CD14-positive monocyte (primary cell): ENCODE data around the gene LINC00237. TPM values are rescaled to one million over a fixed set of nuclear protein-coding genes. Genes with fewer than 3 reads are reported as not detected.

Source experiments
- DNase-seq, 3 donors: peaks; one replicate each; pipeline ENCODE4 v3.0.0-alpha.2; 2011 to 2022
- H2AFZ ChIP-seq: 2 replicates; pipeline ENCODE4 v1.6.0; 2012; ENCODE audit warnings: mild to moderate bottlenecking, low read depth, low read length, inconsistent platforms; ENCODE audit not compliant: insufficient read depth, poor library complexity, severe bottlenecking
- H3K27ac ChIP-seq, 2 donors: 1 replicate in 1 of 2; 2 replicates in 1 of 2; pipeline ENCODE4 v1.5.1; 2012 to 2013; ENCODE audit warnings: low read length in 2 of 2, control low read depth in 1 of 2, inconsistent platforms in 1 of 2, low read depth in 1 of 2, mild to moderate bottlenecking in 1 of 2
- H3K27me3 ChIP-seq, 2 donors: one replicate each; pipeline versions ENCODE4 v1.6.0 to v1.6.1; 2011 to 2013; ENCODE audit warnings: low read length in 2 of 2; ENCODE audit not compliant: control insufficient read depth in 2 of 2, insufficient read depth in 2 of 2
- H3K36me3 ChIP-seq, 2 donors: replicated peaks in 1 of 2; 1 replicate in 1 of 2; 2 replicates in 1 of 2; pipeline versions ENCODE4 v1.5.1 to v1.6.1; 2012 to 2013; ENCODE audit warnings: low read length in 2 of 2, control low read depth in 1 of 2, inconsistent platforms in 1 of 2, mild to moderate bottlenecking in 1 of 2; ENCODE audit not compliant: insufficient read depth in 2 of 2, control insufficient read depth in 1 of 2
- H3K4me1 ChIP-seq, 2 donors: 1 replicate in 1 of 2; 2 replicates in 1 of 2; pipeline versions ENCODE4 v1.5.1 to v1.6.1; 2012 to 2013; ENCODE audit warnings: low read length in 2 of 2, control low read depth in 1 of 2, inconsistent platforms in 1 of 2, mild to moderate bottlenecking in 1 of 2, moderate library complexity in 1 of 2; ENCODE audit not compliant: insufficient read depth in 2 of 2, control insufficient read depth in 1 of 2
- H3K4me2 ChIP-seq: replicated peaks from 2 replicates; pipeline ENCODE3; 2012; ENCODE audit warnings: low read length, moderate library complexity, mild to moderate bottlenecking; ENCODE audit not compliant: poor library complexity, severe bottlenecking; ENCODE audit errors: extremely low read depth
- H3K4me3 ChIP-seq, 3 experiments: fragments of 200-600 bp in 1 of 3; sonication (generic) in 1 of 3; replicated peaks in 1 of 3; 1 replicate in 2 of 3; 2 replicates in 1 of 3; pipeline ENCODE4 v1.5.1; 2011 to 2013; ENCODE audit warnings: low read length in 3 of 3, mild to moderate bottlenecking in 3 of 3, control low read depth in 2 of 3, low read depth in 2 of 3, inconsistent platforms in 1 of 3, moderate library complexity in 1 of 3
- H3K79me2 ChIP-seq: 2 replicates; pipeline ENCODE4 v1.6.0; 2012; ENCODE audit warnings: mild to moderate bottlenecking, control low read depth, inconsistent platforms, low read length, moderate library complexity; ENCODE audit not compliant: insufficient read depth
- H3K9ac ChIP-seq: 2 replicates; pipeline ENCODE4 v1.6.0; 2017; ENCODE audit warnings: low read length, mild to moderate bottlenecking; ENCODE audit not compliant: insufficient read depth, poor library complexity, severe bottlenecking
- H3K9me3 ChIP-seq, 2 donors: replicated peaks in 1 of 2; 1 replicate in 1 of 2; 2 replicates in 1 of 2; pipeline versions ENCODE4 v1.5.1 to v1.6.1; 2012 to 2013; ENCODE audit warnings: low read length in 2 of 2, control low read depth in 1 of 2; ENCODE audit not compliant: control insufficient read depth in 1 of 2, insufficient read depth in 1 of 2
- H4K20me1 ChIP-seq: 2 replicates; pipeline ENCODE4 v1.6.0; 2012; ENCODE audit warnings: mild to moderate bottlenecking, low read length, control low read depth, moderate library complexity; ENCODE audit not compliant: insufficient read depth
- H3K27ac Mint-ChIP-seq, 7 donors: one replicate each; pipeline ENCODE4 v1.8.0; 2020; ENCODE audit warnings: mild to moderate bottlenecking in 7 of 7, mixed read lengths in 7 of 7, moderate library complexity in 6 of 7, inconsistent platforms in 2 of 7
- H3K27me3 Mint-ChIP-seq, 3 donors: one replicate each; pipeline ENCODE4 v1.8.0; 2021 to 2022; ENCODE audit warnings: low read depth in 3 of 3, mild to moderate bottlenecking in 3 of 3, mixed read lengths in 3 of 3, moderate library complexity in 3 of 3, inconsistent platforms in 1 of 3
- H3K36me3 Mint-ChIP-seq, 2 donors: one replicate each; pipeline ENCODE4 v1.8.0; 2020; ENCODE audit warnings: mixed read lengths in 2 of 2, inconsistent platforms in 1 of 2, mild to moderate bottlenecking in 1 of 2
- H3K4me1 Mint-ChIP-seq: one replicate; pipeline ENCODE4 v1.8.0; 2020; ENCODE audit warnings: mild to moderate bottlenecking, mixed read lengths
- H3K4me3 Mint-ChIP-seq, 2 donors: one replicate each; pipeline ENCODE4 v1.8.0; 2020; ENCODE audit warnings: mild to moderate bottlenecking in 2 of 2, mixed read lengths in 2 of 2, moderate library complexity in 1 of 2
- H3K9me3 Mint-ChIP-seq, 7 donors: one replicate each; pipeline ENCODE4 v1.8.0; 2020 to 2022; ENCODE audit warnings: mixed read lengths in 7 of 7, mild to moderate bottlenecking in 6 of 7, moderate library complexity in 6 of 7, inconsistent platforms in 2 of 7
- WGBS: methylation state at CpG from one replicate; pipeline ENCODE4 v1.1.5; 2013; ENCODE audit warnings: missing lambda C conversion rate; ENCODE audit not compliant: insufficient coverage; 5-methylcytosine and 5-hydroxymethylcytosine counted together
- intact Hi-C, 2 donors: fragments of 100-400 bp; cut with micrococcal nuclease; formaldehyde crosslinking; loops; one replicate each; pipeline versions ENCODE4 v1.15.0 to v1.15.1; 2023
- polyA plus RNA-seq, 3 donors: library from polyadenylated mRNA; depleted of rRNA in 1 of 3; unstranded in 2 of 3; stranded (reverse) in 1 of 3; fragments of 300-500 nt in 2 of 3; fragments of >200 nt in 1 of 3; fragmentation: Illumina TruSeq in 2 of 3; gene quantifications; 1 replicate in 2 of 3; 2 replicates in 1 of 3; pipeline ENCODE4 v1.2.3, GENCODE V29; 2012 to 2021
- TF ChIP-seq, protein P1 (sequence below): fragments of 200-600 bp; IDR thresholded peaks from one replicate; pipeline ENCODE4 v1.8.0; 2022; ENCODE audit warnings: antibody characterized with exemption, mild to moderate bottlenecking

Gene LINC00237
- polyA plus RNA-seq, 3 donors: 0.31 to 0.39 TPM; not detected in 1

- no peak overlapping the region for H3K27ac Mint-ChIP-seq
- no peak for DNase-seq
- TF ChIP-seq, protein P1, sequence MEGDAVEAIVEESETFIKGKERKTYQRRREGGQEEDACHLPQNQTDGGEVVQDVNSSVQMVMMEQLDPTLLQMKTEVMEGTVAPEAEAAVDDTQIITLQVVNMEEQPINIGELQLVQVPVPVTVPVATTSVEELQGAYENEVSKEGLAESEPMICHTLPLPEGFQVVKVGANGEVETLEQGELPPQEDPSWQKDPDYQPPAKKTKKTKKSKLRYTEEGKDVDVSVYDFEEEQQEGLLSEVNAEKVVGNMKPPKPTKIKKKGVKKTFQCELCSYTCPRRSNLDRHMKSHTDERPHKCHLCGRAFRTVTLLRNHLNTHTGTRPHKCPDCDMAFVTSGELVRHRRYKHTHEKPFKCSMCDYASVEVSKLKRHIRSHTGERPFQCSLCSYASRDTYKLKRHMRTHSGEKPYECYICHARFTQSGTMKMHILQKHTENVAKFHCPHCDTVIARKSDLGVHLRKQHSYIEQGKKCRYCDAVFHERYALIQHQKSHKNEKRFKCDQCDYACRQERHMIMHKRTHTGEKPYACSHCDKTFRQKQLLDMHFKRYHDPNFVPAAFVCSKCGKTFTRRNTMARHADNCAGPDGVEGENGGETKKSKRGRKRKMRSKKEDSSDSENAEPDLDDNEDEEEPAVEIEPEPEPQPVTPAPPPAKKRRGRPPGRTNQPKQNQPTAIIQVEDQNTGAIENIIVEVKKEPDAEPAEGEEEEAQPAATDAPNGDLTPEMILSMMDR: no peak
- H3K27me3 ChIP-seq: no peaks in the 10 kb centered on the region
- intact Hi-C loops: no loop called here
- no peaks in the 10 kb centered on the region for H3K9me3 ChIP-seq
- H3K36me3 Mint-ChIP-seq: peaks cover 2% of the 10 kb centered on the region in 2 donors
- no peak overlapping the region for H2AFZ ChIP-seq
- H3K9me3 Mint-ChIP-seq: no peaks in the 10 kb centered on the region
- no peaks in the 10 kb centered on the region for H3K79me2 ChIP-seq
- H3K4me1 ChIP-seq: no peaks in the 10 kb centered on the region
- no peaks in the 10 kb centered on the region for H3K4me1 Mint-ChIP-seq
- no peak overlapping the region for H3K27ac ChIP-seq
- no peak overlapping the region for H3K4me3 Mint-ChIP-seq
- WGBS: 100% methylated on average over 1 of the region's 2 CpGs
- H4K20me1 ChIP-seq: no peaks in the 10 kb centered on the region
- no peaks in the 10 kb centered on the region for H3K36me3 ChIP-seq
- no peaks in the 10 kb centered on the region for H3K27me3 Mint-ChIP-seq
- no peak overlapping the region for H3K4me2 ChIP-seq
- no peak overlapping the region for H3K4me3 ChIP-seq
- no peak overlapping the region for H3K9ac ChIP-seq
Measured at GRCh38 chr20:21154692-21155091, 48.5 kb upstream of the LINC00237 start.

- Mint-ChIP-seq H3K27ac (no peak overlapping the region), H3K9me3 (no peaks in the 10 kb centered on the region), H3K36me3 (peaks cover 2 to 14% of the 10 kb centered on the region in 2 donors), H3K4me3 (no peak overlapping the region), H3K27me3 (no peaks in the 10 kb centered on the region), H3K4me1 (peaks cover 6% of the 10 kb centered on the region)
- no peak for DNase-seq
- H3K4me1 ChIP-seq: peaks cover 0 to 2% of the 10 kb centered on the region in 2 donors
- no peaks in the 10 kb centered on the region for H3K9me3 ChIP-seq
- no peak overlapping the region for H3K27ac ChIP-seq
- H3K4me3 ChIP-seq: no peak overlapping the region
- H3K79me2 ChIP-seq: no peaks in the 10 kb centered on the region
- TF ChIP-seq, protein P1: no peak
- 100% methylated on average over 5 of the region's 5 CpGs for WGBS
- H4K20me1 ChIP-seq: no peaks in the 10 kb centered on the region
- H2AFZ ChIP-seq: no peak overlapping the region
- H3K9ac ChIP-seq: no peak overlapping the region
- intact Hi-C loops: no loop called here
- H3K36me3 ChIP-seq: peaks cover 0 to 2% of the 10 kb centered on the region in 2 donors
- H3K27me3 ChIP-seq: no peaks in the 10 kb centered on the region
- H3K4me2 ChIP-seq: no peak overlapping the region
Measured at GRCh38 chr20:21151791-21152190, 45.6 kb upstream of the LINC00237 start.
